ENCODE data around the gene GRN. TPM values are rescaled to one million over a fixed set of nuclear protein-coding genes. Genes with fewer than 3 reads are reported as not detected.

GRN gene
- total RNA-seq, 5 donors from 2014 or later (not counting 1 experiment from before 2014, with no cell fraction given): 21.0 to 48.3 (median 40.1) TPM

GRCh38 chr17:44375196-44376017 is 30.3 kb downstream of the GRN start:
- no peak overlapping the region for H3K27ac Mint-ChIP-seq
- ATAC-seq (replicated peaks in 1 of 4) (no peak), DNase-seq (no peak)
- ChIA-PET CTCF (no interaction called here), POLR2A (no interaction called here)
- H3K4me3 ChIP-seq (ENCODE audit: control insufficient read depth in 1 of 2, extremely low read depth in 1 of 2, low read length in 1 of 2): no peak overlapping the region
- peaks cover 0 to 10% of the 10 kb centered on the region in 2 experiments for H3K4me1 ChIP-seq (ENCODE audit: control insufficient read depth in 1 of 2, extremely low read depth in 1 of 2, insufficient read depth in 2 of 2, low read length in 2 of 2)
- no peaks in the 10 kb centered on the region for H3K36me3 Mint-ChIP-seq
- peaks cover 0 to 51% of the 10 kb centered on the region in 2 experiments for H3K27me3 ChIP-seq (replicated peaks in 1 of 2; ENCODE audit: control insufficient read depth in 2 of 2, extremely low read depth in 1 of 2, insufficient read depth in 2 of 2, low read length in 1 of 2)
- H3K9me3 Mint-ChIP-seq: no peaks in the 10 kb centered on the region
- peaks cover 9 to 27% of the 10 kb centered on the region in 2 donors for H3K27me3 Mint-ChIP-seq
- H3K9me3 ChIP-seq: no peaks in the 10 kb centered on the region
- 56% methylated on average over 17 of the region's 22 CpGs for WGBS (ENCODE audit: insufficient coverage)
- H3K36me3 ChIP-seq (ENCODE audit: control insufficient read depth in 2 of 2, extremely low read depth in 1 of 2, insufficient read depth in 1 of 2, low read length in 1 of 2): no peaks in the 10 kb centered on the region
- H3K27ac ChIP-seq (ENCODE audit: low read length): no peak overlapping the region
- H3K4me3 Mint-ChIP-seq: no peak overlapping the region
- no peaks in the 10 kb centered on the region for H3K4me1 Mint-ChIP-seq

GRCh38 chr17:44376124-44376523 is 31.0 kb downstream of the GRN start:
- no peak overlapping the region for H3K27ac ChIP-seq (ENCODE audit: low read length)
- H3K4me3 ChIP-seq (ENCODE audit: control insufficient read depth in 1 of 2, extremely low read depth in 1 of 2, low read length in 1 of 2): no peak overlapping the region
- ChIA-PET CTCF (no interaction called here), POLR2A (no interaction called here)
- H3K36me3 ChIP-seq (ENCODE audit: control insufficient read depth in 2 of 2, extremely low read depth in 1 of 2, insufficient read depth in 1 of 2, low read length in 1 of 2): no peaks in the 10 kb centered on the region
- H3K9me3 ChIP-seq: no peaks in the 10 kb centered on the region
- H3K4me1 ChIP-seq (ENCODE audit: control insufficient read depth in 1 of 2, extremely low read depth in 1 of 2, insufficient read depth in 2 of 2, low read length in 2 of 2): peaks cover 0 to 10% of the 10 kb centered on the region in 2 experiments
- no peak overlapping the region for H3K4me3 Mint-ChIP-seq
- no peaks in the 10 kb centered on the region for H3K36me3 Mint-ChIP-seq
- no peak overlapping the region for H3K27ac Mint-ChIP-seq
- no peaks in the 10 kb centered on the region for H3K4me1 Mint-ChIP-seq
- peaks cover 6 to 23% of the 10 kb centered on the region in 2 donors for H3K27me3 Mint-ChIP-seq
- no CpG with 5 or more reads among the region's 5 CpGs for WGBS (ENCODE audit: insufficient coverage)
- H3K9me3 Mint-ChIP-seq: no peaks in the 10 kb centered on the region
- ATAC-seq (replicated peaks in 1 of 4) (peak in 1 of 4 experiments; percentile 36), DNase-seq (no peak)
- H3K27me3 ChIP-seq (replicated peaks in 1 of 2; ENCODE audit: control insufficient read depth in 2 of 2, extremely low read depth in 1 of 2, insufficient read depth in 2 of 2, low read length in 1 of 2): peaks cover 0 to 48% of the 10 kb centered on the region in 2 experiments

DNA sequence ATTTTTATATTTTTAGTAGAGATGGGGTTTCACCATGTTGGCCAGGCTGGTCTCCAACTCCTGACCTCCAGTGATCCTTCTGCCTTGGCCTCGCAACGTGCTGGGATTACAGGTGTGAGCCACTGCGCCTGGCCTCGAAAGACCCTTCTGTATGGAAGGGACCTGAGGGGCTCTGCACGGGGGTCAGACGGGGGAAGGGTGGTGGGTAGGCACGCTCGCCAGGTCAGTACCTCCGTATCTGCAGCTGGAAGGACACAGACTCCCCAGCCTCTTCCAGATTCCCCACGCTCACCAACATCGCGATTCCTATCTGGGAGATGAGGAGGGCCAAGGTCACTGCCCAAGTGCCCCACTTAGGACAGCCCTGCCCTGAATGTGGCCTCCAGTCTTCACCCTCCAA is 31.7 kb downstream of the GRN start:
- WGBS (ENCODE audit: insufficient coverage): 79% methylated on average over 9 of the region's 12 CpGs
- no peak overlapping the region for H3K27ac Mint-ChIP-seq
- Histone ChIP-seq H3K9me3 (no peaks in the 10 kb centered on the region), H3K4me3 (ENCODE audit: control insufficient read depth in 1 of 2, extremely low read depth in 1 of 2, low read length in 1 of 2) (no peak overlapping the region), H3K27ac (ENCODE audit: low read length) (no peak overlapping the region), H3K27me3 (replicated peaks in 1 of 2; ENCODE audit: control insufficient read depth in 2 of 2, extremely low read depth in 1 of 2, insufficient read depth in 2 of 2, low read length in 1 of 2) (peaks cover 0 to 46% of the 10 kb centered on the region in 2 experiments), H3K4me1 (ENCODE audit: control insufficient read depth in 1 of 2, extremely low read depth in 1 of 2, insufficient read depth in 2 of 2, low read length in 2 of 2) (peaks cover 0 to 10% of the 10 kb centered on the region in 2 experiments), H3K36me3 (ENCODE audit: control insufficient read depth in 2 of 2, extremely low read depth in 1 of 2, insufficient read depth in 1 of 2, low read length in 1 of 2) (no peaks in the 10 kb centered on the region)
- ChIA-PET CTCF (no interaction called here), POLR2A (no interaction called here)
- ATAC-seq (replicated peaks in 1 of 4): no peak
- H3K27me3 Mint-ChIP-seq: peaks cover 3 to 19% of the 10 kb centered on the region in 2 donors
- no peaks in the 10 kb centered on the region for H3K36me3 Mint-ChIP-seq
- H3K4me1 Mint-ChIP-seq: no peaks in the 10 kb centered on the region
- no peak overlapping the region for H3K4me3 Mint-ChIP-seq
- H3K9me3 Mint-ChIP-seq: no peaks in the 10 kb centered on the region
- DNase-seq: no peak

DNA sequence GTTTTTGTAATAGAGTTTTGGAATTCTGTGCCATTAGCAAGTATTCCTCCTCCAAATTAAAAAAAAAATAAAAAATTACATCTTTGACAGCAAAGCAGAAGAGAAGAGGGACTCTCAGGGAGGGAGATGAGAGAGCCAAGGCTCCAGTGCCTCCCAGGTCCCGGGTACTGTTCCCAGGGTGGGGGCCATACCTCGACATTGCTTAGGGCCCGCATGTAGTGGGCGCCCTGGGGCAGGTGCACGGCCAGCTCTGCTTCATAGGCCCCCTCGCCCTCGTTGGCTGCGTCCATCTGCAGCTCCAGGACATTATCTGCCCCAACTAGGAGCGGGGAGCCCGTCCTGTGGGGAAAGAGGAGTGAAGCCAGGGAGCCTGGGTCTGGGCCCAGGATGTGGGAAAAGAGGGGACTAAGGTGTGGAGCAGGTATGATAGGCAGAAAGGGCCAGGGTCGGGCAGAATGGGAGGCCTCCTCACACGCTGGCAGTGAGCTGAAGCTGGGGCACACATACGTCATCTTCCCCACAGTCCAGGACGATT is 33.1 kb downstream of the GRN start:
- ChIA-PET POLR2A (no interaction called here), CTCF (interaction anchor here in 1 of 2 donors (0.6 kb wide), 1 partner anchor 292 kb away, joined by 3 read pairs; no protein-coding TSS in a partner anchor)
- no peak for DNase-seq
- Mint-ChIP-seq H3K4me1 (no peaks in the 10 kb centered on the region), H3K4me3 (no peak overlapping the region), H3K36me3 (no peaks in the 10 kb centered on the region), H3K9me3 (no peaks in the 10 kb centered on the region), H3K27ac (no peak overlapping the region), H3K27me3 (peaks cover 0 to 11% of the 10 kb centered on the region in 2 donors)
- Histone ChIP-seq H3K4me1 (ENCODE audit: control insufficient read depth in 1 of 2, extremely low read depth in 1 of 2, insufficient read depth in 2 of 2, low read length in 2 of 2) (peaks cover 0 to 10% of the 10 kb centered on the region in 2 experiments), H3K36me3 (ENCODE audit: control insufficient read depth in 2 of 2, extremely low read depth in 1 of 2, insufficient read depth in 1 of 2, low read length in 1 of 2) (no peaks in the 10 kb centered on the region), H3K9me3 (no peaks in the 10 kb centered on the region), H3K27me3 (replicated peaks in 1 of 2; ENCODE audit: control insufficient read depth in 2 of 2, extremely low read depth in 1 of 2, insufficient read depth in 2 of 2, low read length in 1 of 2) (peaks cover under 1 to 47% of the 10 kb centered on the region in 2 experiments), H3K27ac (ENCODE audit: low read length) (no peak overlapping the region), H3K4me3 (ENCODE audit: control insufficient read depth in 1 of 2, extremely low read depth in 1 of 2, low read length in 1 of 2) (no peak overlapping the region)
- WGBS (ENCODE audit: insufficient coverage): 84% methylated on average over 13 of the region's 14 CpGs
- no peak for ATAC-seq (replicated peaks in 1 of 4)

DNA sequence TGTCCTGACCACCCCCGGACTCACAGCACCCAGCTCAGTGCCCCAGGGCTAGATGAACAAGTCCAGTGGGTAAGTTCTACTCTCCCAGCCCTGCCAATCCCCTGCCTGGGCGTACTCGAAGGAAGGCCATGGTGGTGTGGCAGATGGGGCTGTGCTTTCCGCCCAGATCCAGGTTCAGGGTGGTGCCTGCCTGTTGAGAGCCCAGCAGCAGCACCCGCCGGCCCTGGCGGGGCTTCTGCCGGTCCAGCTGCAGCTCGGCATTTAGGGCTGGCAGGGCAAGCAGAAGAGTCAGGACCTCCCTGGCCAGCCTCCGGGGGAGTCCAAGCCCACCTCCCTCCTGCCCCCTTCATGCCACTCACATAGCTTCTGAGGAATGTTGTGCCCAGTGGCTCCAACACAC is 34.8 kb downstream of the GRN start:
- Histone ChIP-seq H3K27me3 (replicated peaks in 1 of 2; ENCODE audit: control insufficient read depth in 2 of 2, extremely low read depth in 1 of 2, insufficient read depth in 2 of 2, low read length in 1 of 2) (peaks cover 2 to 54% of the 10 kb centered on the region in 2 experiments), H3K27ac (ENCODE audit: low read length) (no peak overlapping the region), H3K4me1 (ENCODE audit: control insufficient read depth in 1 of 2, extremely low read depth in 1 of 2, insufficient read depth in 2 of 2, low read length in 2 of 2) (peaks cover under 1 to 9% of the 10 kb centered on the region in 2 experiments), H3K36me3 (ENCODE audit: control insufficient read depth in 2 of 2, extremely low read depth in 1 of 2, insufficient read depth in 1 of 2, low read length in 1 of 2) (no peaks in the 10 kb centered on the region), H3K4me3 (ENCODE audit: control insufficient read depth in 1 of 2, extremely low read depth in 1 of 2, low read length in 1 of 2) (no peak overlapping the region), H3K9me3 (no peaks in the 10 kb centered on the region)
- Mint-ChIP-seq H3K4me1 (peaks cover 2 to 7% (median 5%) of the 10 kb centered on the region in 3 donors), H3K9me3 (no peaks in the 10 kb centered on the region), H3K27me3 (peaks cover 0 to 5% of the 10 kb centered on the region in 2 donors), H3K27ac (no peak overlapping the region), H3K4me3 (no peak overlapping the region), H3K36me3 (no peaks in the 10 kb centered on the region)
- ChIA-PET CTCF (interaction anchor here in 1 of 2 donors (0.5 to 0.8 kb wide), 2 partner anchors 22 to 40 kb away, joined by 3 read pairs; no protein-coding TSS in a partner anchor), POLR2A (no interaction called here)
- WGBS (ENCODE audit: insufficient coverage): 93% methylated on average over 8 of the region's 10 CpGs
- ATAC-seq (replicated peaks in 1 of 4): no peak
- no peak for DNase-seq

DNA sequence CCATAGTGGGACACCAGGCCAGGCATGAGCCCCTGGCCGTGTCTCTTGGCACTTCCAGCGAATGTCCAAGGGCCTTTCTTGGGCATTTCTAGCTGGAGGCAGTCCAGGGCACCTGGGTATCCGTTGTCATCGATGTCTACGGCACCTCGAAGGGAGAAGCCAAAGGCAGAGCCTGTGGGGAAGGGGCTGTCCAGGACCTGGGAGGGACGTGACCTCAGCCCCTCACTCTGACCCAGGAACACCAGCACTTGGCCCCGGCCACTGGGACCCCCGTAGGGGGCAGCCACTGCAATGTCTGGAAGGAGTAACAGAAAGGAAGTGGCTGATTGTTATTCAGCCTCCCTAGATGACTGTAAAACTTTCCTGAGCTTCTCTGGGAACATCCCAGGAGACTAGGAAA is 35.7 kb downstream of the GRN start:
- POLR2A ChIA-PET: interaction anchor here in 1 of 2 donors (0.7 kb wide), 1 partner anchor 1306 kb away, joined by 5 read pairs; no protein-coding TSS in a partner anchor
- H3K27ac ChIP-seq (ENCODE audit: low read length): no peak overlapping the region
- no peaks in the 10 kb centered on the region for H3K9me3 ChIP-seq
- Mint-ChIP-seq H3K4me3 (no peak overlapping the region), H3K27ac (peak overlapping the region in 1 of 2 donors; percentile 52), H3K9me3 (no peaks in the 10 kb centered on the region), H3K27me3 (peaks cover 0 to 6% of the 10 kb centered on the region in 2 donors), H3K36me3 (no peaks in the 10 kb centered on the region), H3K4me1 (peaks cover 4 to 7% (median 6%) of the 10 kb centered on the region in 3 donors)
- H3K36me3 ChIP-seq (ENCODE audit: control insufficient read depth in 2 of 2, extremely low read depth in 1 of 2, insufficient read depth in 1 of 2, low read length in 1 of 2): no peaks in the 10 kb centered on the region
- 55% methylated on average over 7 of the region's 9 CpGs for WGBS (ENCODE audit: insufficient coverage)
- peaks cover 2 to 11% of the 10 kb centered on the region in 2 experiments for H3K4me1 ChIP-seq (ENCODE audit: control insufficient read depth in 1 of 2, extremely low read depth in 1 of 2, insufficient read depth in 2 of 2, low read length in 2 of 2)
- CTCF ChIA-PET: no interaction called here
- DNase-seq (no peak), ATAC-seq (replicated peaks in 1 of 4) (no peak)
- H3K4me3 ChIP-seq (ENCODE audit: control insufficient read depth in 1 of 2, extremely low read depth in 1 of 2, low read length in 1 of 2): no peak overlapping the region
- H3K27me3 ChIP-seq (replicated peaks in 1 of 2; ENCODE audit: control insufficient read depth in 2 of 2, extremely low read depth in 1 of 2, insufficient read depth in 2 of 2, low read length in 1 of 2): peaks cover 2 to 53% of the 10 kb centered on the region in 2 experiments
